Esophagus squamous epithelium (tissue), 5 donors: ENCODE data around the gene RPL19. TPM values are rescaled to one million over a fixed set of nuclear protein-coding genes. Genes with fewer than 3 reads are reported as not detected.

Experiments used
- DNase-seq: peaks from one replicate; lab custom pipeline; 2025; lab: John Stamatoyannopoulos, UW
- H3K27ac ChIP-seq, 4 donors: fragments of 200-600 bp; sonication (generic); one replicate each; pipeline ENCODE4 v1.5.1; 2016 to 2019; ENCODE audit warnings: mild to moderate bottlenecking in 1 of 4
- H3K27me3 ChIP-seq, 4 donors: fragments of 200-600 bp; sonication (generic); 1 replicate in 3 of 4; 2 replicates in 1 of 4; pipeline versions ENCODE4 v1.5.1 to v1.6.0; 2017 to 2021; ENCODE audit warnings: antibody characterized with exemption in 1 of 4
- H3K36me3 ChIP-seq, 3 donors: fragments of 200-600 bp; sonication (generic); one replicate each; pipeline ENCODE4 v1.5.1; 2016 to 2019
- H3K4me1 ChIP-seq, 3 donors: fragments of 200-600 bp; sonication (generic); one replicate each; pipeline ENCODE4 v1.5.1; 2017 to 2019
- H3K4me3 ChIP-seq, 4 donors: fragments of 200-600 bp; sonication (generic); 1 replicate in 3 of 4; 2 replicates in 1 of 4; pipeline ENCODE4 v1.5.1; 2016 to 2019; ENCODE audit warnings: mild to moderate bottlenecking in 2 of 4, moderate library complexity in 1 of 4
- H3K9me3 ChIP-seq, 3 donors: fragments of 200-600 bp; sonication (generic); one replicate each; pipeline ENCODE4 v1.5.1; 2016 to 2019
- POLR2A ChIP-seq, 4 donors: fragments of 450-650 bp; IDR thresholded peaks; one replicate each; pipeline ENCODE4 v1.6.1; 2017; ENCODE audit warnings: antibody characterized with exemption in 4 of 4, mild to moderate bottlenecking in 4 of 4, moderate library complexity in 3 of 4
- WGBS, 2 donors: methylation state at CpG; one replicate each; pipeline ENCODE4 v1.1.5; 2018; 5-methylcytosine and 5-hydroxymethylcytosine counted together
- intact Hi-C: fragments of 100-400 bp; cut with DNase I; formaldehyde crosslinking; loops from one replicate; pipeline ENCODE4 v1.15.0; 2022
- total RNA-seq, 4 donors: library from RNA; depleted of rRNA; stranded (reverse); fragments of >200 nt; gene quantifications; one replicate each; pipeline ENCODE4 v1.1.0, GENCODE V29; 2016
- TF ChIP-seq, protein P1 (sequence below), 6 experiments: fragments of 450-650 bp in 4 of 6; fragments of 200-600 bp in 2 of 6; sonication (generic) in 2 of 6; IDR thresholded peaks; one replicate each; pipeline ENCODE4 v1.5.1; 2016 to 2019; ENCODE audit warnings: antibody characterized with exemption in 6 of 6, mild to moderate bottlenecking in 4 of 6, moderate library complexity in 4 of 6
- donor health status: DM: yes; HTN: yes; CAD: no.

Gene RPL19
- total RNA-seq, 4 donors from 2014 or later, result 1,949 to 3,028 (median 2,392) TPM

DNA sequence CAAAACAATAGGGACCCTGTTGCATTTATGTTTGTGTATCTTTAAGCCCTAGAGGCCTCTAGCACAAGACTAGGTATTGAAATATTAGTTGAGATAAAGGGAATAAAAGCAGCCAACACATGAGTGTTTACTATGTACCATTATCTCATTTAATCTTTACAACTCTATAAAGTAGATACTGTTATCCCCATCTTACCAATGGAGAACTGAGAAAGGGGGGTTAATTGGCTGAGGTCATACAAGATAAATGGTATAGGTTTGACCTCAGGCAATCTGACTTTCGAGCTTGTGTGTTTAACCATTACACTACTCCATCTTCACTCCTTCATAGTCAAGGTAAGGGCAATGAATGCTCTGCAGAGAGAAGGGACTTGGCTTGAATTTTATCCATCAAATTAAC lies 51.9 kb downstream of the RPL19 start:
- H3K27me3 ChIP-seq, result no peaks in the 10 kb centered on the region
- H3K9me3 ChIP-seq, result no peaks in the 10 kb centered on the region
- intact Hi-C loops, result no loop called here
- 53 to 69% methylated on average over 1 of the region's 1 CpG for WGBS, 2 donors
- TF ChIP-seq POLR2A (IDR thresholded peaks at IDR 0.05), result no peak
- TF ChIP-seq, protein P1, sequence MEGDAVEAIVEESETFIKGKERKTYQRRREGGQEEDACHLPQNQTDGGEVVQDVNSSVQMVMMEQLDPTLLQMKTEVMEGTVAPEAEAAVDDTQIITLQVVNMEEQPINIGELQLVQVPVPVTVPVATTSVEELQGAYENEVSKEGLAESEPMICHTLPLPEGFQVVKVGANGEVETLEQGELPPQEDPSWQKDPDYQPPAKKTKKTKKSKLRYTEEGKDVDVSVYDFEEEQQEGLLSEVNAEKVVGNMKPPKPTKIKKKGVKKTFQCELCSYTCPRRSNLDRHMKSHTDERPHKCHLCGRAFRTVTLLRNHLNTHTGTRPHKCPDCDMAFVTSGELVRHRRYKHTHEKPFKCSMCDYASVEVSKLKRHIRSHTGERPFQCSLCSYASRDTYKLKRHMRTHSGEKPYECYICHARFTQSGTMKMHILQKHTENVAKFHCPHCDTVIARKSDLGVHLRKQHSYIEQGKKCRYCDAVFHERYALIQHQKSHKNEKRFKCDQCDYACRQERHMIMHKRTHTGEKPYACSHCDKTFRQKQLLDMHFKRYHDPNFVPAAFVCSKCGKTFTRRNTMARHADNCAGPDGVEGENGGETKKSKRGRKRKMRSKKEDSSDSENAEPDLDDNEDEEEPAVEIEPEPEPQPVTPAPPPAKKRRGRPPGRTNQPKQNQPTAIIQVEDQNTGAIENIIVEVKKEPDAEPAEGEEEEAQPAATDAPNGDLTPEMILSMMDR (IDR thresholded peaks at IDR 0.05), result no peak
- DNase-seq, result no peak
- H3K27ac ChIP-seq, result no peak overlapping the region
- peaks cover 0 to 55% (median 5%) of the 10 kb centered on the region in 3 donors for H3K36me3 ChIP-seq
- H3K4me3 ChIP-seq, result no peak overlapping the region
- no peaks in the 10 kb centered on the region for H3K4me1 ChIP-seq

DNA sequence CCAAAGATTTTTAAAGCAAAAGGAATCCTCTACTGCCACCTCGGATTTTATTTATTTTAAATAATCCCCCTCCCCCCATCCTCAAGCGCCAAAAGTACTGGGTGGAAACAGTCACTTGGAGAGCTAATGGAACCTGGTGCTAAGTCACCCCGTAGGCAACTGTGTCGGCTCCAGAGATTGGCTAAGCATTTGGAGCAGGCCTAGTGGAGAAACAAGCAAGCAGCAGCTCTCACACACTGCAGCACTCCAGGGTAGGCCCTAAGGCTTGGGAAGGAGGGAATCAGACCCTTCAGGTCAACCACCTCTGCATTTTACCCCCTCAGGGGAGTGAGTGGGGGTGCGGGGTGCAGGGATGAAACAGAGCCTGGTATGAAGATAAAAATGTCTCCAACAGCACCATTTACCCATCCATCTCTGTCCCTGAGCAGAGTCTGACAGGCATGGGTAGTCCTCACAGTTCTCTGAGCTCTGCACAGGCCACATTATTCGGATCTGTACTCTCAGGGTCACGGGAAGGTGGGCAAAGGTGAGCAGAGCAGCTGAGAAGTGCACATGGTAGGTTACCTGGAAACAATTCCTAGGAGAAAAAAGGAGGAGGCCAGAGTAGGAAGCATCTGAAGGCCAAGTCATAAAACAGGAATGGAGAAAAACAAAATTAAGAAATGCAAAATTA lies 52.8 kb downstream of the RPL19 start:
- H3K27ac ChIP-seq, result no peak overlapping the region
- H3K4me3 ChIP-seq, result no peak overlapping the region
- TF ChIP-seq, protein P1 (IDR thresholded peaks at IDR 0.05), result no peak
- TF ChIP-seq POLR2A (IDR thresholded peaks at IDR 0.05), result no peak
- WGBS, 2 donors, result 86 to 89% methylated on average over 7 of the region's 7 CpGs
- no peak for DNase-seq
- no peaks in the 10 kb centered on the region for H3K27me3 ChIP-seq
- H3K4me1 ChIP-seq, result no peaks in the 10 kb centered on the region
- H3K36me3 ChIP-seq, result peaks cover 0 to 65% (median 5%) of the 10 kb centered on the region in 3 donors
- no peaks in the 10 kb centered on the region for H3K9me3 ChIP-seq
- intact Hi-C loops, result no loop called here

Other genes starting within 250 kb of the RPL19 start
- gene FBXO47, start 232.9 kb upstream of the RPL19 start, total RNA-seq, result not detected
- gene PLXDC1, start 48.6 kb upstream of the RPL19 start, total RNA-seq, result 1 to 10 TPM; 1.2 to 7.2 (median 4.6) TPM
- not detected for gene ARL5C, start 34.1 kb upstream of the RPL19 start, total RNA-seq
- 1 to 10 TPM in 2 of 4 donors, under 1 TPM in 2; 0.53 to 3.6 (median 0.99) TPM for gene CACNB1, start 2.6 kb upstream of the RPL19 start, total RNA-seq
- under 1 TPM in 2 of 4 donors, not detected in 2; 0.18 to 0.19 TPM for gene STAC2, start 25.7 kb downstream of the RPL19 start, total RNA-seq
- 10 to 100 TPM in 1 of 4 donors, 1 to 10 TPM in 3; 5.0 to 10.3 (median 6.8) TPM for gene FBXL20, start 201.3 kb downstream of the RPL19 start, total RNA-seq